Naive thymus-derived CD4-positive, alpha-beta T cell (primary cell): ENCODE results near the gene SLC1A4. TPM values are rescaled to one million over a fixed set of nuclear protein-coding genes. Genes with fewer than 3 reads are reported as not detected.

Source experiments
- ATAC-seq: fragments of 150-1000 bp; cut with Tn5 transposase; 2 replicates; pipeline ENCODE4 v1.10.0; 2021; ENCODE audit warnings: mild to moderate bottlenecking, moderate library complexity
- CTCF ChIA-PET: fragments of 350-600 bp; sonication (Branson Sonifier 250); formaldehyde crosslinking; loops from one replicate; lab custom pipeline; 2021; ENCODE audit warnings: antibody characterized with exemption; lab: Charles Lee
- POLR2A ChIA-PET: fragments of 350-600 bp; sonication (Branson Sonifier 250); formaldehyde crosslinking; loops from one replicate; lab custom pipeline; 2021; ENCODE audit warnings: antibody characterized with exemption, inconsistent platforms; lab: Charles Lee
- DNase-seq, 9 donors: peaks; one replicate each; pipeline versions ENCODE4 v3.0.0 to v3.0.0-alpha.2; 2020 to 2022; ENCODE audit warnings: mixed read lengths in 1 of 9
- H3K27ac ChIP-seq: one replicate; pipeline ENCODE4 v1.7.0; 2013; ENCODE audit warnings: mild to moderate bottlenecking, low read depth, low read length, moderate library complexity
- H3K27me3 ChIP-seq, 2 donors: one replicate each; pipeline ENCODE4 v1.7.0; 2013; ENCODE audit warnings: low read length in 2 of 2, mild to moderate bottlenecking in 2 of 2, moderate library complexity in 2 of 2; ENCODE audit not compliant: control insufficient read depth in 2 of 2, insufficient read depth in 2 of 2
- H3K36me3 ChIP-seq, 3 experiments: 1 replicate in 2 of 3; 2 replicates in 1 of 3; pipeline ENCODE4 v1.7.0; 2013; ENCODE audit warnings: low read length in 3 of 3, mild to moderate bottlenecking in 3 of 3, moderate library complexity in 1 of 3; ENCODE audit not compliant: insufficient read depth in 3 of 3, control insufficient read depth in 2 of 3
- H3K4me1 ChIP-seq, 2 donors: one replicate each; pipeline ENCODE4 v1.7.0; 2013; ENCODE audit warnings: low read length in 2 of 2, mild to moderate bottlenecking in 2 of 2, moderate library complexity in 1 of 2; ENCODE audit not compliant: control insufficient read depth in 2 of 2, insufficient read depth in 2 of 2
- H3K4me3 ChIP-seq: 2 replicates; pipeline ENCODE4 v1.7.0; 2013; ENCODE audit warnings: mild to moderate bottlenecking, low read length
- H3K9me3 ChIP-seq, 3 experiments: 1 replicate in 2 of 3; 2 replicates in 1 of 3; pipeline ENCODE4 v1.7.0; 2013; ENCODE audit warnings: low read length in 3 of 3; ENCODE audit not compliant: control insufficient read depth in 2 of 3
- H3K27ac Mint-ChIP-seq, 9 donors: one replicate each; pipeline ENCODE4 v1.8.0; 2020 to 2022; ENCODE audit warnings: mixed read lengths in 9 of 9, mild to moderate bottlenecking in 8 of 9, moderate library complexity in 5 of 9, inconsistent platforms in 2 of 9
- H3K27me3 Mint-ChIP-seq, 5 donors: one replicate each; pipeline ENCODE4 v1.8.0; 2021 to 2022; ENCODE audit warnings: mixed read lengths in 5 of 5, mild to moderate bottlenecking in 1 of 5
- H3K36me3 Mint-ChIP-seq, 5 donors: one replicate each; pipeline ENCODE4 v1.8.0; 2020 to 2022; ENCODE audit warnings: mixed read lengths in 5 of 5, mild to moderate bottlenecking in 3 of 5, inconsistent platforms in 1 of 5
- H3K4me1 Mint-ChIP-seq, 7 donors: one replicate each; pipeline ENCODE4 v1.8.0; 2020 to 2022; ENCODE audit warnings: mixed read lengths in 7 of 7, mild to moderate bottlenecking in 3 of 7, inconsistent platforms in 1 of 7
- H3K4me3 Mint-ChIP-seq, 10 donors: one replicate each; pipeline ENCODE4 v1.8.0; 2020 to 2022; ENCODE audit warnings: mild to moderate bottlenecking in 10 of 10, mixed read lengths in 10 of 10, moderate library complexity in 6 of 10, inconsistent platforms in 2 of 10
- H3K9me3 Mint-ChIP-seq, 11 donors: one replicate each; pipeline ENCODE4 v1.8.0; 2020 to 2022; ENCODE audit warnings: mixed read lengths in 11 of 11, mild to moderate bottlenecking in 4 of 11, inconsistent platforms in 1 of 11, moderate library complexity in 1 of 11
- intact Hi-C, 2 donors: fragments of 100-400 bp; cut with micrococcal nuclease; formaldehyde crosslinking; loops; one replicate each; pipeline ENCODE4 v1.15.1; 2023
- polyA plus RNA-seq, 2 donors: library from polyadenylated mRNA; unstranded; fragments of 300-500 nt; fragmentation: Illumina TruSeq; gene quantifications; one replicate each; pipeline ENCODE4 v1.2.3, GENCODE V29; 2021
- total RNA-seq, 6 experiments: library from RNA in 5 of 6; stranded (reverse) in 5 of 6; gene quantifications; 1 replicate in 5 of 6; 2 replicates in 1 of 6; pipeline ENCODE4 v1.2.3 and lab custom pipeline; 2021 to 2026

SLC1A4 gene
- total and polyA plus RNA-seq, 7 experiments from 2014 or later: 0.33 to 34.5 (median 1.8) TPM; not detected in 1

GRCh38 chr2:64972426-64972825, 16.8 kb upstream of the SLC1A4 start:
- H3K36me3 Mint-ChIP-seq: peaks cover 0 to 1% (median 0%) of the 10 kb centered on the region in 5 donors

GRCh38 chr2:64972876-64973275, 16.3 kb upstream of the SLC1A4 start:
- intact Hi-C loops: no loop called here
- no peaks in the 10 kb centered on the region for H3K36me3 ChIP-seq
- peaks cover 0 to 9% (median 0%) of the 10 kb centered on the region in 5 donors for H3K27me3 Mint-ChIP-seq
- H3K27ac Mint-ChIP-seq: no peak overlapping the region
- ChIA-PET POLR2A (no interaction called here), CTCF (no interaction called here)
- no peaks in the 10 kb centered on the region for H3K9me3 Mint-ChIP-seq
- no peak overlapping the region for H3K4me3 Mint-ChIP-seq
- H3K27me3 ChIP-seq: no peaks in the 10 kb centered on the region
- no peak for ATAC-seq
- DNase-seq: no peak
- H3K36me3 Mint-ChIP-seq: peaks cover 0 to 1% (median 0%) of the 10 kb centered on the region in 5 donors
- no peak overlapping the region for H3K4me3 ChIP-seq
- no peak overlapping the region for H3K27ac ChIP-seq
- no peaks in the 10 kb centered on the region for H3K4me1 ChIP-seq
- H3K4me1 Mint-ChIP-seq: peaks cover 0 to 2% (median 0%) of the 10 kb centered on the region in 7 donors
- no peaks in the 10 kb centered on the region for H3K9me3 ChIP-seq

More at GRCh38 chr2:64972426-64972825, 16.8 kb upstream of the SLC1A4 start:
- no peak overlapping the region for H3K4me3 ChIP-seq
- no peak overlapping the region for H3K4me3 Mint-ChIP-seq
- peaks cover 0 to under 1% (median 0%) of the 10 kb centered on the region in 7 donors for H3K4me1 Mint-ChIP-seq
- H3K27ac ChIP-seq: no peak overlapping the region
- H3K36me3 ChIP-seq: no peaks in the 10 kb centered on the region
- DNase-seq (no peak), ATAC-seq (no peak)
- H3K27ac Mint-ChIP-seq: no peak overlapping the region
- H3K27me3 ChIP-seq: no peaks in the 10 kb centered on the region
- POLR2A ChIA-PET: interaction anchor here (0.7 kb wide), 1 partner anchor 17 kb away, joined by 3 read pairs; the partner anchor contains the start of gene SLC1A4
- no peaks in the 10 kb centered on the region for H3K4me1 ChIP-seq
- peaks cover 0 to 7% (median 0%) of the 10 kb centered on the region in 5 donors for H3K27me3 Mint-ChIP-seq
- H3K9me3 ChIP-seq: no peaks in the 10 kb centered on the region
- intact Hi-C loops: no loop called here
- CTCF ChIA-PET: no interaction called here
- H3K9me3 Mint-ChIP-seq: no peaks in the 10 kb centered on the region

GRCh38 chr2:64975232-64975821, 13.9 kb upstream of the SLC1A4 start:
- Histone ChIP-seq H3K4me3 (no peak overlapping the region), H3K9me3 (no peaks in the 10 kb centered on the region), H3K4me1 (no peaks in the 10 kb centered on the region), H3K27me3 (no peaks in the 10 kb centered on the region), H3K36me3 (no peaks in the 10 kb centered on the region), H3K27ac (no peak overlapping the region)
- no peaks in the 10 kb centered on the region for H3K36me3 Mint-ChIP-seq
- ATAC-seq (no peak), DNase-seq (no peak)
- H3K4me3 Mint-ChIP-seq: no peak overlapping the region
- POLR2A ChIA-PET: no interaction called here
- peaks cover 0 to 9% (median 0%) of the 10 kb centered on the region in 5 donors for H3K27me3 Mint-ChIP-seq
- H3K4me1 Mint-ChIP-seq: peaks cover 0 to 15% (median 0%) of the 10 kb centered on the region in 7 donors
- intact Hi-C loops: no loop called here
- CTCF ChIA-PET: no interaction called here
- no peaks in the 10 kb centered on the region for H3K9me3 Mint-ChIP-seq
- H3K27ac Mint-ChIP-seq: no peak overlapping the region

- peaks cover 0 to 19% (median 0%) of the 10 kb centered on the region in 7 donors for H3K4me1 Mint-ChIP-seq
- peaks cover 0 to 1% (median 0%) of the 10 kb centered on the region in 5 donors for H3K36me3 Mint-ChIP-seq
- Histone ChIP-seq H3K36me3 (no peaks in the 10 kb centered on the region), H3K4me3 (no peak overlapping the region), H3K27ac (no peak overlapping the region), H3K4me1 (no peaks in the 10 kb centered on the region), H3K9me3 (no peaks in the 10 kb centered on the region), H3K27me3 (no peaks in the 10 kb centered on the region)
- POLR2A ChIA-PET: no interaction called here
- no peak overlapping the region for H3K27ac Mint-ChIP-seq
- CTCF ChIA-PET: no interaction called here
- no peak for DNase-seq
- peaks cover 0 to 9% (median 0%) of the 10 kb centered on the region in 5 donors for H3K27me3 Mint-ChIP-seq
- no peak overlapping the region for H3K4me3 Mint-ChIP-seq
- ATAC-seq: peak; percentile 20
- no peaks in the 10 kb centered on the region for H3K9me3 Mint-ChIP-seq
- intact Hi-C loops: no loop called here
Observed at GRCh38 chr2:64976276-64976675, 12.9 kb upstream of the SLC1A4 start.

- Mint-ChIP-seq H3K36me3 (peaks cover 0 to 2% (median 0%) of the 10 kb centered on the region in 5 donors), H3K27me3 (peaks cover 0 to 12% (median 0%) of the 10 kb centered on the region in 5 donors), H3K27ac (peak overlapping the region in 1 of 9 donors; percentile 4), H3K9me3 (no peaks in the 10 kb centered on the region), H3K4me1 (peaks cover 0 to 39% (median 0%) of the 10 kb centered on the region in 7 donors), H3K4me3 (no peak overlapping the region)
- no peaks in the 10 kb centered on the region for H3K36me3 ChIP-seq
- peak in 3 of 9 donors; percentile 7 to 13 (median 9) for DNase-seq
- intact Hi-C loops: loop anchor here in 1 of 2 donors (1.0 kb wide), 1 partner anchor 62 kb away; no protein-coding TSS in a partner anchor
- no peak overlapping the region for H3K27ac ChIP-seq
- H3K4me1 ChIP-seq: no peaks in the 10 kb centered on the region
- peak; percentile 37 for ATAC-seq
- ChIA-PET POLR2A (no interaction called here), CTCF (interaction anchor here (0.9 to 1.3 kb wide), 3 partner anchors 8 to 78 kb away, joined by 3 to 4 read pairs (median 3); partner anchors contain the start of gene CEP68)
- H3K27me3 ChIP-seq: no peaks in the 10 kb centered on the region
- no peak overlapping the region for H3K4me3 ChIP-seq
- H3K9me3 ChIP-seq: no peaks in the 10 kb centered on the region
Observed at GRCh38 chr2:64978514-64979268, 10.5 kb upstream of the SLC1A4 start.

- no peak overlapping the region for H3K27ac Mint-ChIP-seq
- intact Hi-C loops: loop anchor here in 1 of 2 donors (1.0 to 10.0 kb wide), 2 partner anchors 61 to 455 kb away; partner anchors contain the start of gene SPRED2
- Histone ChIP-seq H3K27me3 (no peaks in the 10 kb centered on the region), H3K9me3 (no peaks in the 10 kb centered on the region), H3K27ac (no peak overlapping the region), H3K36me3 (no peaks in the 10 kb centered on the region), H3K4me1 (no peaks in the 10 kb centered on the region), H3K4me3 (no peak overlapping the region)
- POLR2A ChIA-PET: interaction anchor here (1.1 kb wide), 1 partner anchor 16 kb away, joined by 4 read pairs; no protein-coding TSS in a partner anchor
- H3K4me3 Mint-ChIP-seq: no peak overlapping the region
- CTCF ChIA-PET: interaction anchor here (0.9 to 1.3 kb wide), 3 partner anchors 9 to 62 kb away, joined by 3 to 4 read pairs (median 3); no protein-coding TSS in a partner anchor
- H3K36me3 Mint-ChIP-seq: peaks cover 0 to 4% (median 0%) of the 10 kb centered on the region in 5 donors
- no peak for DNase-seq
- H3K9me3 Mint-ChIP-seq: peaks cover 0 to 2% (median 0%) of the 10 kb centered on the region in 11 donors
- peaks cover 0 to 19% (median 0%) of the 10 kb centered on the region in 5 donors for H3K27me3 Mint-ChIP-seq
- H3K4me1 Mint-ChIP-seq: peaks cover 0 to 39% (median 0%) of the 10 kb centered on the region in 7 donors
- ATAC-seq: no peak
Observed at GRCh38 chr2:64979744-64980143, 9.5 kb upstream of the SLC1A4 start.
